IPS-18a (cell line): ENCODE measurements around the gene ING5.

ENCODE experiments used
- H3K27ac ChIP-seq: one replicate; pipeline ENCODE4 v1.5.1; 2013; ENCODE audit warnings: low read length
- H3K27me3 ChIP-seq: one replicate; pipeline ENCODE4 v1.6.1; 2013; ENCODE audit warnings: mild to moderate bottlenecking, low read length; ENCODE audit not compliant: control insufficient read depth, insufficient read depth
- H3K36me3 ChIP-seq: one replicate; pipeline ENCODE4 v1.6.1; 2013; ENCODE audit warnings: low read depth, low read length; ENCODE audit not compliant: control insufficient read depth
- H3K4me1 ChIP-seq: one replicate; pipeline ENCODE4 v1.6.1; 2013; ENCODE audit warnings: low read depth, low read length; ENCODE audit not compliant: control insufficient read depth
- H3K4me3 ChIP-seq: one replicate; pipeline ENCODE4 v1.5.1; 2013; ENCODE audit warnings: low read length
- H3K9ac ChIP-seq: one replicate; pipeline ENCODE4 v1.6.1; 2013; ENCODE audit warnings: mild to moderate bottlenecking, low read length, moderate library complexity
- H3K9me3 ChIP-seq: one replicate; pipeline ENCODE4 v1.6.1; 2013; ENCODE audit warnings: low read depth, low read length; ENCODE audit not compliant: control insufficient read depth

ING5 gene

DNA sequence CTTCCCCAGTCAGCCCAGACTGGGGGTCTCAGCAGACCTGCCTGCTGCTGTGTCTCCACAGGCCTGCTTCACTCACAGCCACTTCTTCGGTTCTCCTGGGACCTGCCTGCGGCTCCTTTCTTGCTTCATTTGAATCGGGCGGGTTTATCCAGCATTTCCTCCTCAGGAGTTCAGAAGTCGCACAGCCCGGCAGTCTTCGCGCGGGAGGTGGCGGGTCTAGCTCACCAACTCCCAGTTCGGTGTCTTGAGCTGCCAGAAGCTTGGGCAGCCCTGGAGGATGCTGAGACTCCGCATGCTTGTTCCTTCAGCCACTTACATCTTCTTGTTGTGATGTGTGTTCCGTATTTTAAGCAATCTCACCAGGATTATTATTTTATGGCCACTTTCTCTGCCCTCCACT lies 43.4 kb downstream of the ING5 start:
- Histone ChIP-seq H3K9me3 (no peaks in the 10 kb centered on the region), H3K27me3 (no peaks in the 10 kb centered on the region), H3K9ac (no peak overlapping the region), H3K36me3 (no peaks in the 10 kb centered on the region), H3K27ac (no peak overlapping the region), H3K4me1 (no peaks in the 10 kb centered on the region), H3K4me3 (no peak overlapping the region)

DNA sequence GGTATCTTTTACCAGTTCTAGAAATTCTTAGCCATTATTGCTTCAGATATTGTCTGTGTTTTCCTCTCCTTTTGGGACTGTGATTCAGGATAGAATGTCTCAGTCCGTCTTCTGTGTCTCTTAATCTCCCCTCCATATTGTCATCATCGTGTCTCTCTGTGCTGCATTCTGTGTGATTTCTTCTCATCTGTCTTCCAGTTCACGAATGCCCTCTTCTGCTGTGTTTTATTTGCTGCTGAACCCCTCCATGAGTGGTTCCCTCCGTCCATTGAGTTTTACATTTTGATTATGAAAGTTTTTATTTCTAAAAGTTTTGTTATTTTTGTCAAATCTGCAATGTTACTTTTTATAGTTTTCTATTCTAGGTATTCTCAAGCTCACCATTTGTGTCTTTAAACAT lies 44.2 kb downstream of the ING5 start:
- H3K4me3 ChIP-seq: no peak overlapping the region
- H3K4me1 ChIP-seq: no peaks in the 10 kb centered on the region
- H3K27ac ChIP-seq: no peak overlapping the region
- no peaks in the 10 kb centered on the region for H3K36me3 ChIP-seq
- no peak overlapping the region for H3K9ac ChIP-seq
- no peaks in the 10 kb centered on the region for H3K27me3 ChIP-seq
- no peaks in the 10 kb centered on the region for H3K9me3 ChIP-seq

DNA sequence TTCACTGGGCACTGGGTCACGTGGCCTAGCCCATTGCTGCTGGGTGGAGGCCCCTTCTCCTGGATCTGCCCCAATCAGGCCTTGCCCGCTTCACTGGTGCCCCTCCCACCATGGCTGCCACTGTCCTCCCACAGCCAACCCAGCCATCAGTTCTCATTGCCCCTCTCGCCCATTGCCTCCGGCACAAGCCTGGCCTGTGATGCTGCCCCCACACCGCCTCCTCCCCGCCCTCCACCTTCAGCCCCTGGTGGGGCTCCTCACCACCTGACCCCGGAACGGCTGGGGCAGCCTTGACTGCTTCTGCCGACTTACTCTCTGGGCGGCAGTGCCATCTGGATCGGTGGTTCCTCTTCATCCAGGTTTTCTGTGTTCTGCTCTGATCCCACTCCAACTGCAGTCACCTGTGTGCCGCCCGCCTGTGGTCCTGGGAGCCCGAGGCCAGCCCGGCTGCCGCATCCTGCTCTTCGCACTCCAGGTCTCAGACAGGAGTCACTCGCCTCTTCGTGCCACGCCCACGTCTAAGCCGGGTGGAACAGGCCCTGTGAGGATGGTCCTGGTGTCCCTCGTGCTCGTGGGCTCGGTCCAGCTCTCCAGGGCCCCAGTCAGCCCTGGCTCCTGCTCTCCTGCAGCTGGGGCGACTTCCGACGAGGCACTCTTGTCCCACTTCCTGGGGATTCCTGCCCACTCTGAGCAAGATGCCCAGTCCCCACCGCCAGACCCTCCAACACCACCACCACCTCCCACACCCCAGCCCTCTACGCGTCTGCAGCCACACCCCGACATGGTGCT lies 46.8 kb downstream of the ING5 start:
- Histone ChIP-seq H3K27me3 (no peaks in the 10 kb centered on the region), H3K4me3 (no peak overlapping the region), H3K9me3 (no peaks in the 10 kb centered on the region), H3K4me1 (no peaks in the 10 kb centered on the region), H3K27ac (no peak overlapping the region), H3K9ac (no peak overlapping the region), H3K36me3 (no peaks in the 10 kb centered on the region)

GRCh38 chr2:241750076-241750840 lies 48.4 kb downstream of the ING5 start:
- Histone ChIP-seq H3K9ac (no peak overlapping the region), H3K36me3 (no peaks in the 10 kb centered on the region), H3K4me1 (no peaks in the 10 kb centered on the region), H3K27me3 (no peaks in the 10 kb centered on the region), H3K9me3 (no peaks in the 10 kb centered on the region), H3K4me3 (no peak overlapping the region), H3K27ac (no peak overlapping the region)

GRCh38 chr2:241751152-241751551 lies 49.3 kb downstream of the ING5 start:
- Histone ChIP-seq H3K9me3 (no peaks in the 10 kb centered on the region), H3K27ac (no peak overlapping the region), H3K4me3 (no peak overlapping the region), H3K4me1 (no peaks in the 10 kb centered on the region), H3K36me3 (no peaks in the 10 kb centered on the region), H3K27me3 (no peaks in the 10 kb centered on the region), H3K9ac (no peak overlapping the region)

GRCh38 chr2:241751776-241752175 lies 49.9 kb downstream of the ING5 start:
- H3K36me3 ChIP-seq: no peaks in the 10 kb centered on the region
- no peaks in the 10 kb centered on the region for H3K27me3 ChIP-seq
- H3K4me1 ChIP-seq: no peaks in the 10 kb centered on the region
- H3K4me3 ChIP-seq: no peak overlapping the region
- H3K27ac ChIP-seq: no peak overlapping the region
- no peaks in the 10 kb centered on the region for H3K9me3 ChIP-seq
- H3K9ac ChIP-seq: no peak overlapping the region

DNA sequence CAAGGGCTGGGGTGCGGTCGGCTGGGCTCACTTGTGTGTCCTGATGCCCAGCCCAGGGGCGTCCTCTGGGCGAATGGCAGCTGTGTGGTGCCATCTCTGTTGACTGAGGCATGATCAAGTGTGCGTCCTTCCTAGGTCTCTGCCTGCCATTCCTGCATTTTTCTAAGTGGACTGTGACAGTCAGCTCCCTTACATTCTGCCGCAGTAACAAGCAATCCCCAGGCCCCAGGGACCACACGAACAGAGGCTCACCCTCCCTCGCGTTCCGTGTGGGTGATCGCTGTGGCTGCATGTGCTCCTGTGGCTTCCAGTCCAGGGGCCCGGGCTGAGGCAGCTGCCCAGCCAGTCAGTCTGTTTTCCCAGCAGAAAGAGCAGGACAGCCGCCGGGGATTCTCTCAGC lies 50.4 kb downstream of the ING5 start:
- no peak overlapping the region for H3K9ac ChIP-seq

GRCh38 chr2:241752689-241753276 lies 50.9 kb downstream of the ING5 start:
- Histone ChIP-seq H3K4me3 (no peak overlapping the region), H3K9me3 (no peaks in the 10 kb centered on the region), H3K9ac (no peak overlapping the region), H3K27me3 (no peaks in the 10 kb centered on the region), H3K36me3 (no peaks in the 10 kb centered on the region), H3K4me1 (no peaks in the 10 kb centered on the region), H3K27ac (no peak overlapping the region)

More for the DNA sequence above, 50.4 kb downstream of the ING5 start:
- H3K9me3 ChIP-seq: no peaks in the 10 kb centered on the region
- no peaks in the 10 kb centered on the region for H3K36me3 ChIP-seq
- H3K27me3 ChIP-seq: no peaks in the 10 kb centered on the region
- H3K27ac ChIP-seq: no peak overlapping the region
- H3K4me1 ChIP-seq: no peaks in the 10 kb centered on the region
- no peak overlapping the region for H3K4me3 ChIP-seq

GRCh38 chr2:241753493-241753892 lies 51.7 kb downstream of the ING5 start:
- Histone ChIP-seq H3K9ac (no peak overlapping the region), H3K27me3 (no peaks in the 10 kb centered on the region), H3K36me3 (no peaks in the 10 kb centered on the region), H3K9me3 (no peaks in the 10 kb centered on the region), H3K27ac (no peak overlapping the region), H3K4me1 (no peaks in the 10 kb centered on the region), H3K4me3 (no peak overlapping the region)

DNA sequence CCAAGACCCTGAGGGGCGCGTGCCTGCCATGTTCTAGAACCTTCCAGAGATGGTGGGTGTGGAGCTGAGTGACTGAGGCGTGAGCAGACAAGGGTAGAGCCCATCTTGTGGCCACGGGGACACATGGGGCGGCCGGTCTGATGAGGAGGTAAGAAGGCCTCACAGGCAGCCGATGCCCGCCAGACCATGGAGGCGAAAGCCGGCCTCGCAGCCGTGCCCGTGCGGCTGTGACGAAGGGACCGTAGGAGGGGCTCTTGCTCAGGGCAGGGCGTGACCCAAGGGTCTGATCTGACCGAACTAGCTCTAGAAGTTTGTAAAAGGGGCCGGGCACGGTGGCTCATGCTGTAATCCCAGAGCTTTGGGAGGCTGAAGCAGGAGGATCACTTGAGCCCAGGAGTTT lies 52.2 kb downstream of the ING5 start:
- Histone ChIP-seq H3K27me3 (no peaks in the 10 kb centered on the region), H3K36me3 (no peaks in the 10 kb centered on the region), H3K4me3 (no peak overlapping the region), H3K27ac (no peak overlapping the region), H3K9ac (no peak overlapping the region), H3K9me3 (no peaks in the 10 kb centered on the region), H3K4me1 (no peaks in the 10 kb centered on the region)

GRCh38 chr2:241755166-241755565 lies 53.3 kb downstream of the ING5 start:
- Histone ChIP-seq H3K27ac (no peak overlapping the region), H3K27me3 (no peaks in the 10 kb centered on the region), H3K9me3 (no peaks in the 10 kb centered on the region), H3K4me1 (no peaks in the 10 kb centered on the region), H3K36me3 (no peaks in the 10 kb centered on the region), H3K9ac (no peak overlapping the region), H3K4me3 (no peak overlapping the region)
